HG02981 (cell line): Measurements from ENCODE around the gene SLC43A1.
A peak's percentile ranks its signal among the peaks of the same experiment; 100 is the strongest.

ENCODE experiments used
- ATAC-seq: cut with Tn5 transposase; IDR thresholded peaks from one replicate; pipeline ENCODE4 v1.9.1; 2021; ENCODE audit warnings: mild to moderate bottlenecking, moderate library complexity; ENCODE audit not compliant: unreplicated experiment

SLC43A1 gene

DNA sequence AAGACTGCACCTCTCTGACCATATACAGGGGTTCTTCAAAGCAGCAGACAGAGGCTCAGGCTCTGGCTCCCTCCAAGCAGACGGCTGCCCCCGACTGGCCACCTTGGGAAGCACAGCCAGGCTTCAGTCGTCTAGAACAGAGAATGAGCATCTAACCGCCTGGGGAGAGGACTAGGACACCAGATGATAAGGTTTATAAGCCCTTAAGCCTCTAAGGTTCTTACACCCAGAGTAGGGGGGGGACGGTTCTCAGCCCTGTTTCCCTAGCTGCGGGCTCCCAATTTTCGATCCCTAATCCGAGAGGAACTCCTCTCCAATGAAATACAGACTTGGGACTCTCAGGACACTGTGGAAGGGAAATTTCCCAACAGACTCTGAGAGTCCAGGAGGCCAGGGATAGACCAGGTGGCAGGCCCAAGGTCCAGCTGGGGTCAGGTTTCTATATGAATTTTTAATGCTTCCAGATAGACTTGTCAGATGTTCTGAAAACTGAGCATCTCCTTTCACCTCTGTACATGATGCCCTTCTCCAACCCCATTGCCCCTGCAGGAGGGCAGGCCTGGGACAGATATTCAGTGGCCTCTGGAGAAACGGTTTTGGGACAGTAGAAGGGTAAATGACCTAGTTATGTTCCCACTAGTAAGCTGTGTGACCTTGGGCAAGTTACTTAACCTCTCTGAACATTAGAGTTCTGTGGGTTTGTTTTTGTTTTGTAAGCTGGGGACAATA lies 34.9 kb downstream of the SLC43A1 start:
- ATAC-seq, result peak; percentile 35

- no peak for ATAC-seq
Measured at GRCh38 chr11:57479911-57480310, 35.6 kb downstream of the SLC43A1 start.

GRCh38 chr11:57479021-57479663 lies 36.4 kb downstream of the SLC43A1 start:
- ATAC-seq, result no peak

DNA sequence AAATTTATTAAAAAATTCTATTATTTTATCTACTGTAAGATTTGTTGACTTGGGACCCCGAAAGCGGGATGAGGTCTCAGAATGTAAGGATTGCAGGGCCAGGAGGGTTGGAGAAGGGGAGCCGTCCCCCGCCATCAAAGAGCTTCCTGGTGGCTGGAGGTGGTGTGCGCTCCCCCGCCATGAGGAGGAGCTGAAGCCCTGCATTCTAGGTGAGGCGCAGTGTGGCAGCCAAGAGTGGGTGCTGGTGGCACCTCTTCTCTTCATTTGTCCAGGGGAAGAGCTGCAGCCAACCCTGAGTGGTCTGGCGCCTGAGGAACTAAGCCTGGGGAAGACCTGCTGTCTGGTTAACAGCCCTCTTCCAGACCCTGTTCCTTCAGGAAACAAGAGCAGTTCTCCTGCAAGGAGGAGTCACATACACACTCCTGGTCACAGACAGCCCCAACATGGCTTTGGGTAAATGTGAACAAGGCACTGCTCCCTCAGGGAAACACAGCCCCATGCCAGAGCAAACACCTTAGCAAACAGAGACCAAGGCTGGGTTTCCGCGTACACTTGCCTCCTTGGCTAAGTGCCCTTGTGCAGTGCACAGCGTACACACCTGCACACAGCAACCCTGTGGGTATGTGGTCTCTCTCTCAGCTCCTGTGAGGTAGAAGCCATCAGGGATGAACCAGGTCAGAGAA lies 37.9 kb downstream of the SLC43A1 start:
- ATAC-seq, result no peak

DNA sequence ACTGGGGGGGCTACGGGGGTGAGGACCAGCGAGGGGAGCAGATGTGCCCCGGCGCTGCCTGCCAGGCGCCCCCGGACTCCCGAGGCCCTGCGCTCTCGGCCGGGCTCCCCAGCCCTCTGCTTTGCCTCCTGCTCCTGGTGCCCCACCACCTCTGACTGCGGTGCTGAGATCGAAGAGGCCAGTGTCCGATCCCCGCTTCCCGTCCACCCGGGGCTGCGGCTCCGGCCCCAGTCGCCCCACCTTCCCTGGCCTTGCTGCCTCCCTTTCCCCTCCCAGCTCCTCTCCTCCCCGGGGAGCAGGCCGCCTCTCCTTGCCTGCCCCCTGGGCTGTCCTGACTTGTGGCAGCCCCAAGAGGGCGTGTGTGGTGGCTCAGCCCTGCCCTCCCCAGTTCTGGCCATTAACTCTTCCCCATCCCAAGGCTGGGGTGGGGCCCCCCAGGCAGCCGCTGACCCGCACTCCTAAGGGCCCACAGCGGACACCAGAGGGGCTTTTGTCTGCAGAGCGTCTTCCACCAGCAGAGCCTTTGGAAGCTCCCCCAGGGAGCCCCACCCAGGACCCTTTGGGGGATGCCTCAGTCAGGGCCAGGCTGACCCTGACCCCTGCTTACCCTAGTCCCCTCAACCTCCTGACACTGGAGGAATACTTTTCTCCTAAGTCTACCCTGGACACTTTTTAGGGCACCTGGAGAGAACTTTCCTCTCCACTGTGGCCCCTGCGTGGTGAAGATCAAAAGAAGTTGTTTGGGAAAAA lies 38.6 kb downstream of the SLC43A1 start:
- ATAC-seq, result peak; percentile 38

DNA sequence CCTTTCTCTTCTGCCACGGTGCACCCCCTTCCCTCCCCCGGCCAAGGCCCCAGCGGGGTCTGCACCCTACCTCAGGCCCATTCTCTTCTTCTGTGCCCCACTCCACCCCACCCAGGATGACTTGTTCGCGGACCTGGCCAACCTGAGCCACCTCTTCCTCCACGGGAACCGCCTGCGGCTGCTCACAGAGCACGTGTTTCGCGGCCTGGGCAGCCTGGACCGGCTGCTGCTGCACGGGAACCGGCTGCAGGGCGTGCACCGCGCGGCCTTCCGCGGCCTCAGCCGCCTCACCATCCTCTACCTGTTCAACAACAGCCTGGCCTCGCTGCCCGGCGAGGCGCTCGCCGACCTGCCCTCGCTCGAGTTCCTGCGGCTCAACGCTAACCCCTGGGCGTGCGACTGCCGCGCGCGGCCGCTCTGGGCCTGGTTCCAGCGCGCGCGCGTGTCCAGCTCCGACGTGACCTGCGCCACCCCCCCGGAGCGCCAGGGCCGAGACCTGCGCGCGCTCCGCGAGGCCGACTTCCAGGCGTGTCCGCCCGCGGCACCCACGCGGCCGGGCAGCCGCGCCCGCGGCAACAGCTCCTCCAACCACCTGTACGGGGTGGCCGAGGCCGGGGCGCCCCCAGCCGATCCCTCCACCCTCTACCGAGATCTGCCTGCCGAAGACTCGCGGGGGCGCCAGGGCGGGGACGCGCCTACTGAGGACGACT lies 39.3 kb downstream of the SLC43A1 start:
- ATAC-seq, result peak; percentile 26

- ATAC-seq, result peak; percentile 30
Measured at GRCh38 chr11:57475671-57476046, 39.8 kb downstream of the SLC43A1 start.

GRCh38 chr11:57475191-57475590 lies 40.3 kb downstream of the SLC43A1 start:
- ATAC-seq, result no peak

GRCh38 chr11:57474803-57475115 lies 40.7 kb downstream of the SLC43A1 start:
- ATAC-seq, result no peak

- peak; percentile 27 for ATAC-seq
Measured at GRCh38 chr11:57474017-57474802, 41.3 kb downstream of the SLC43A1 start.

DNA sequence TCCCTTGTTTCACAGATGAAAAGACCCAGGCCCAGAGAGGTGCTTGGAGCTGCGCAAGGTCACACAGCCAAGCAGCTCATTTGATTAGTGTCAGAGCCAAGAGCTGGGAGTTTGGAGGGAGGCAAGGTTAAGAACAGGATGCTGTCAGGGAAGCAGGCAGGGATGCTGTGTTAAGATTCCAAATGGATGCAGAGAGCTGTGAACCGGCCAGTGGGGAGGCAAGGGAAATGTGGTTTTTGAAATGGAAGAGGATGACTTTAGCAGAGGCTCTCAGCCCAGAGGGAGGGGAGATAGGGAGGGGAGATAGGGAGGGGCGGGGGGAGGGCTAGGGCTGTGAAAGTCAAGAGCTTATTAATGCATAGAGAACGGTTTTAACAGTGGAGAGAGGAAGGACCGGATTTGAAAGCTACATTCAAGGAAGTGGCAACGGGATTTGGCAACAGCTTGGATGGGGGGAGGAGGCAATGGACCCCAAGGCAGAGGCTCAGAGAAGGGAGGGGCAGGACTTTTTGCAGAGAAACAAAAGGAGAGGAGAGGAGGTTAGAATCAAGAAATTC lies 42.1 kb downstream of the SLC43A1 start:
- ATAC-seq, result no peak

GRCh38 chr11:57471496-57471895 lies 44.0 kb downstream of the SLC43A1 start:
- no peak for ATAC-seq

GRCh38 chr11:57469268-57469667 lies 46.2 kb downstream of the SLC43A1 start:
- ATAC-seq, result no peak

DNA sequence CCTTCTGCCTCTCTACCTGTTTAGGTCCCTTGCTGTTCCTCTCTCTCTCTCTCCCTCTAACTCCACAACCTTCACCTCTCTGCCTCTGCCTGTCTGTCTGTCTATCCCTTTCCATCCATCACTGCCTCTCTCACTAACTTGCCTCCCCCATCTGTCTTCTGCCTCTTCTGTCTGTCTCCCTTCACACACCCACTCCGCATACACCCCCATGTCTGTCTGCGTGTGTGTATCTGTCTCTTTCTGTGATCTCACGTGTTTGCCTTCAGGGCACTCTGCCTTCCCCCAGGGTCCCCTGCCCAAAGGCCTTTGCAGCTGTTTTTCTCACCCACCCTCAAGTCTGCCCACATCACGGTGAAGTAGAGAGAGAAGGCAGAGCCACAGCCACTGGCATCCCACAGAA lies 47.2 kb downstream of the SLC43A1 start:
- ATAC-seq, result no peak

DNA sequence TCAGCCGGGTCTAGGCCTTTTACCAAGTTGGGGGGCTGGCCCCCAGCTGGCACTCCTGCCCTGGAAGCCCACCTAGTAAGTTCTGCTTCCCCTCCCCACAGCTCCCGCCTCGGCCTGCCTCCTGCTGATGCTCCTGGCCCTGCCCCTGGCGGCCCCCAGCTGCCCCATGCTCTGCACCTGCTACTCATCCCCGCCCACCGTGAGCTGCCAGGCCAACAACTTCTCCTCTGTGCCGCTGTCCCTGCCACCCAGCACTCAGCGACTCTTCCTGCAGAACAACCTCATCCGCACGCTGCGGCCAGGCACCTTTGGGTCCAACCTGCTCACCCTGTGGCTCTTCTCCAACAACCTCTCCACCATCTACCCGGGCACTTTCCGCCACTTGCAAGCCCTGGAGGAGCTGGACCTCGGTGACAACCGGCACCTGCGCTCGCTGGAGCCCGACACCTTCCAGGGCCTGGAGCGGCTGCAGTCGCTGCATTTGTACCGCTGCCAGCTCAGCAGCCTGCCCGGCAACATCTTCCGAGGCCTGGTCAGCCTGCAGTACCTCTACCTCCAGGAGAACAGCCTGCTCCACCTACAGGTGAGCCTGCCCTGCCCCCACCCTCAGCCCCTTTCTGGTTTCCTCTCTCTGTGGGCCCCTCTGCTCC lies 47.9 kb downstream of the SLC43A1 start:
- no peak for ATAC-seq

DNA sequence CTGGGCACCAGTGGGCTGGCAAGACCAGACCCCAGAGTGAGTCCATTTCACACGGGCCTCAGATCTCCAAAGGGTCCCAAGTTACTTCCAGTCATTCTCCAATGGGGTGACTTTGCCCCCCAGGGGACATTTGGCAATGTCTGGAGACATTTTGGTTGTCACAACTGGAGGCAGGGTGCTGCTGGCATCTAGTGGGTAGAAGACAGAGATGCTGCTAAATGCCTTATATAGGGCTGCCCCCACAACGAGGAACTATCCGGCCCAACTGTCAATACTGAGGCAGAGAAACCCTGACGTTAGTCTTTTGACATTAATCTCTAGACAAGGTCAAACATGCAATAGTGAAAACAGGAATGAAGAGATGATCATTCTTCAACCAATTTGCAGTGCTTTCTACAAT lies 48.8 kb downstream of the SLC43A1 start:
- ATAC-seq, result no peak

GRCh38 chr11:57464539-57465181 lies 50.8 kb downstream of the SLC43A1 start:
- no peak for ATAC-seq

DNA sequence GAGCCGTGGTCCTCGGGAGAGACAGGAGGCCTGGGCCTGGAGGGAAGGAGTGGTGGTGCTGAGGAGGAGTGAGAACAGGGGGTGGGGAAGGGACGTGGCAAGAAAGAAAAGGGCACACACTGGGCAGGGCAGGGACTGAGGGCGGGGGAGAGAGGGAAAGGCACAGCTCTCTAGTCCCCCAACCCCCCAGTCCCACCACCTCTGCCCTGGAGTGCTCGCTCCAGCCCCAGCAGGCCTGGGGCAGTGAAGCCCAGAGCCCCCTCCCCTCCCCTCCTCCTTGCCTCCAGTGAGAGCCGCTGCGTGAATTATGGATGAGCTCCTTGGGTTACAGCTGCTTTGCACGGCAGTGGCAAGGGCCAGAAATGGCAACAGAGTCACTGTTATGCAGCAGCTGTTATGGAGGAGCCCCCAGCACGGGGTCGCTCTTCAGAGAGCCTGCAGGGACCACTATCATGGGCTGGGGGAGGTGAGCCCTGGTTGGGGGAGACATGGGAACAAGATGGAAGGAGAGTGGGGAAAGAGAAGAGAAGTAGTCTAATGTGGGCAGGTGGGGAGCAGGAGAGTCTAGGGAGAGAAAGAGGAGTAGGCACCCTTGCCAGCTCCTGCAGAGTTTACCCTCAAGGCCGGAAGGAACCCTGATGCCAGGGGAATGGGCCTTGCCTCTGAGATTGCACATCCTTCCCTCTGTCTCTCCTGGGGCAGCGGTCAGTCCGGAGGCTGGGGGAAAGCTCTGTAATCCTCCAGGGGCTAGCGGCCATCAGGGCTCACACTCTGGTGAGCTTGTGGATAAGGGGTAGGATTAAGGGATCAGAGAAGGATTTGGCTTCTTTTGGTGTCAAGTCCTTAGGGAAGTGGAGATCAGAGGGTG lies 51.6 kb downstream of the SLC43A1 start:
- ATAC-seq, result no peak
